ENCODE results near the gene ACBD3. TPM values are rescaled to one million over a fixed set of nuclear protein-coding genes. Genes with fewer than 3 reads are reported as not detected.
A peak's percentile ranks its signal among the peaks of the same experiment; 100 is the strongest.

ACBD3 gene
- total RNA-seq, 6 donors from 2014 or later, result 39.8 to 71.4 (median 40.8) TPM

DNA sequence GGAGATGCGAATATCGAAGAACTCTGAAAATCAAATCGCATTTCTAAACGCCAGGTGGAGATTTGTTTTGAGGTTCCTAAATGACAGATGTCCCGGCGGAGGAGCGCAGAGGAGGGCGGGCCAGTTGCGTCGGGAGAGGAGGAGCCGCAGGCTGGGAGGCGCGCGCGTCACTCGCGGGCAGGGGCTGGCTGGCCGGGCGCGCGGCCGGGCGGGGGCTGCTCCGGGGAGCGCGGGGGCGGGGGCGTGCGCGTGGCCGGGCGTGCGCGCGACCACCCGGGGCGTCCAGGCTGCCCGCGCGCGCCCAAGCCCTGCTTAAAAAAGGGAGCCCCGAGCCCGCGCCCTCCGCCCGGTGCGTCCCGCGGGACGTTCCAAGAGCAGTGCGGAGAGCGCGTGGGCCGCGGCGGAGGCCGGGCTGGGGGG is 76.7 kb downstream of the ACBD3 start:
- DNase-seq, result peak; percentile 92 to 97
- Histone ChIP-seq H3K27ac (peak overlapping the region; percentile 92 to 99 (median 96)), H3K36me3 (no peaks in the 10 kb centered on the region), H3K27me3 (no peaks in the 10 kb centered on the region), H3K4me1 (peaks cover 12 to 29% (median 19%) of the 10 kb centered on the region in 4 donors), H3K9me3 (no peaks in the 10 kb centered on the region), H3K4me3 (peak overlapping the region; percentile 55 to 87 (median 67))
- TF ChIP-seq CTCF (IDR thresholded peaks at IDR 0.05) (peak in 2 of 6 experiments; percentile 45 to 59), EP300 (IDR thresholded peaks at IDR 0.05) (no peak), POLR2A (IDR thresholded peaks at IDR 0.05) (peak in 2 of 4 donors; percentile 34 to 65), POLR2AphosphoS5 (IDR thresholded peaks at IDR 0.05) (peak in 1 of 2 donors; percentile 43)
- peak; percentile 91 to 94 for ATAC-seq (ENCODE audit: low FRiP score in 2 of 2)
- WGBS, 2 donors, result 0 to 1% methylated on average over 24 to 31 of the region's 57 CpGs

GRCh38 chr1:226108935-226109828 is 77.4 kb downstream of the ACBD3 start:
- ATAC-seq (ENCODE audit: low FRiP score in 2 of 2) (peak; percentile 52 to 54), DNase-seq (peak in 1 of 2 donors; percentile 36)
- TF ChIP-seq POLR2AphosphoS5 (IDR thresholded peaks at IDR 0.05) (peak in 1 of 2 donors; percentile 29), POLR2A (IDR thresholded peaks at IDR 0.05) (no peak), CTCF (IDR thresholded peaks at IDR 0.05) (peak in 2 of 6 experiments; percentile 34 to 41)
- Histone ChIP-seq H3K27ac (peak overlapping the region; percentile 92 to 99 (median 96)), H3K27me3 (no peaks in the 10 kb centered on the region), H3K9me3 (no peaks in the 10 kb centered on the region), H3K4me1 (peaks cover 12 to 29% (median 19%) of the 10 kb centered on the region in 4 donors), H3K4me3 (peak overlapping the region in 3 of 4 donors; percentile 55 to 87 (median 64)), H3K36me3 (no peaks in the 10 kb centered on the region)
- WGBS, 2 donors, result 21 to 28% methylated on average over 18 to 23 of the region's 23 CpGs

DNA sequence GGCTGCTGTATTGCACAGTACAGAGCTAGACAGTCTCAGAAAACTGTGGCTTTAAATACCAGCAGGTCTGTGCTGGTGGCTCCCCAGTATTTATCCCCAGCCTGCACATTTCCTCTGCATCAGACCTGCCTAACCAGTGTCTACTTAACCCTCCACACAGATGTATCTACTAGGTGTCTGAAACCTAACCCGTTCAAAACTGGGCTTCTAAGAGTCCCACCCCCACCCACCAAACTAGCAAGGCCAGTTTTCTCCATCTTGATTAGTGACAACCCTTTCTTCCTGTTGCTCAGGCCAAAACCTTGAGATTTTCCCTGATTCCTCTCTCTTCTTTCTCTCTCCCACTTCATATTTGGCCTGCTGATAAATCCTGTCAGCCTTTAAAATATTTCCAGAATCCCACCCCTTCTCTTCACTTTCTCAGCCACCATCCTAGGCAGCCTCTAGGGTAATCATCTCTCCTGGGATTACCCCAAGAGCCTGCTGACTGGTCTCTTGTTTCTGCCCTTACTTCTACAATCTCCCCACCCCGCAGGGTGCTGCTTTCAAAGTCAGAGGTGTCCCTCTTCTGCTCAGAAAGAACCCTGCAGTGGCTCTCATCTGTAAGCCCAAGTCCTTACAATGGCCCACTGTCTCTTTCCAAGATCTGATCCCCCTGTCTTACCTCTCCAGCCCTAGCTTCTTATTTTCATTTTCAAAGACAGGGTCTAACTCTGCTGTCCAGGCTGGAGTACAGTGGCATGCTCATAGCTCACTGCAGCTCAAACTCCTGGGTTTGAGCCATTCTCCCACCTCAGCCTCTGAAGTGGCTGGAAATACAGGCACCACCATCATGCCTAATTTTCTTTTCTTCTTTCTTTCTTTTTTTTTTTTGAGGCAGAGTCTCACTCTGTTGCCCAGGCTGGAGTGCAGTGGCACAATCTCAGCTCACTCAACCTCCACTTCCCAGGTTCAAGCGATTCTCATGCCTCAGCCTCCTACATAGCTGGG is 78.8 kb downstream of the ACBD3 start:
- no peaks in the 10 kb centered on the region for H3K9me3 ChIP-seq
- TF ChIP-seq EP300 (IDR thresholded peaks at IDR 0.05), result no peak
- no peak for TF ChIP-seq CTCF (IDR thresholded peaks at IDR 0.05)
- no peak for TF ChIP-seq POLR2AphosphoS5 (IDR thresholded peaks at IDR 0.05)
- no peak for TF ChIP-seq POLR2A (IDR thresholded peaks at IDR 0.05)
- peaks cover 12 to 29% (median 19%) of the 10 kb centered on the region in 4 donors for H3K4me1 ChIP-seq
- no peaks in the 10 kb centered on the region for H3K36me3 ChIP-seq
- DNase-seq (no peak), ATAC-seq (ENCODE audit: low FRiP score in 2 of 2) (no peak)
- H3K27me3 ChIP-seq, result no peaks in the 10 kb centered on the region
- 76 to 78% methylated on average over 3 of the region's 3 CpGs for WGBS, 2 donors
- no peak overlapping the region for H3K4me3 ChIP-seq
- peak overlapping the region in 2 of 4 donors; percentile 94 to 98 for H3K27ac ChIP-seq

DNA sequence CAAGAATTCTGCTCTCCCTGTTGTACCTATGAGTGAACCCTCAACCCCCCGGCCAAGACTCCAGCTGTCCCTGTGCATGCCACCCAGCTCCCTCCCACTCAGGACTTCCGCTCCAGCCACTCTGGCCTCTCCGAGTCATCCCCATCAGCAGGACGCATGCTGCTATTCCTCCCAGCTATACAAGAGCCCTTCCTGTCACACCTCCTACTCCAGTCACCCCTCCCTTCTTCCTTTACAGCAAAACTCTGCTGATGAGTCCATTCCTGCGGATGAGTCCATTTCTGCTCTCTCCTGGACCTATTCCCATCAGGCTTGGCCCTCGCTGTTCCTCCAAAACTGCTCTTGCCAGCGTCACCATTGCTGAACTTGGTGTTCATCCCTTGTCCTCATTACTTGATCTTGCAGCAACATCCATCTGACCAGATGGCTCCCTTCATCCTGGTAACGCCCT is 81.8 kb downstream of the ACBD3 start:
- Histone ChIP-seq H3K4me3 (no peak overlapping the region), H3K27ac (no peak overlapping the region), H3K27me3 (no peaks in the 10 kb centered on the region), H3K9me3 (no peaks in the 10 kb centered on the region), H3K36me3 (no peaks in the 10 kb centered on the region), H3K4me1 (peaks cover 9 to 26% (median 18%) of the 10 kb centered on the region in 4 donors)
- TF ChIP-seq EP300 (IDR thresholded peaks at IDR 0.05), result no peak
- no peak for TF ChIP-seq CTCF (IDR thresholded peaks at IDR 0.05)
- TF ChIP-seq POLR2A (IDR thresholded peaks at IDR 0.05), result no peak
- no peak for TF ChIP-seq POLR2AphosphoS5 (IDR thresholded peaks at IDR 0.05)
- ATAC-seq (ENCODE audit: low FRiP score in 2 of 2), result no peak
- DNase-seq, result no peak
- 62 to 71% methylated on average over 8 of the region's 8 CpGs for WGBS, 2 donors

All from upper lobe of left lung (tissue), 6 donors.